ENCODE measurements around the gene RXRA. TPM values are rescaled to one million over a fixed set of nuclear protein-coding genes. Genes with fewer than 3 reads are reported as not detected.

The RXRA gene
- total and polyA plus RNA-seq, 2 of the 4 experiments (the other 2 are of a cell fraction), result 7.5 to 17.9 TPM

DNA sequence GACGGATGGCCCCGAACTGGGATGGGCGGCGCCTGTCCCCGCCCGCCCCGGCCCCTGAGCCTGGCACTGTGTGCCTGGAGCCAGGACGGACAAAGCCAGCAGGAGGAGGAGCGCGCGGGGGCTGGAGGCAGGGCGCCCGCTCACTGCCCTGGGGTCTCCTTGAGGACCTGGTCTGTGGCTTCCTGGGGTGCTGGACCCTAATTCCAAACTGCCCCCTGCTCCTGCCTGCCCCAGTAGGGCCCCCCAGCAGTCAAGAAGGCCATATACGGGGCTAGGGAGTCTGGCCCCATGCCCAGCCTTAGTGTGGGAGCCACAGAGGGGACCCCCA lies 29.2 kb upstream of the RXRA start:
- DNase-seq, result no peak

More for the DNA sequence above, 29.2 kb upstream of the RXRA start:
- no peak overlapping the region for H2AK5ac ChIP-seq (ENCODE audit: low read depth, low read length)
- in situ Hi-C loops (cut with MboI; ENCODE audit: low sequenced_read_pairs) (no loop called here), dilution Hi-C loops (cut with HindIII; ENCODE audit: low sequenced_read_pairs, unreplicated experiment) (no loop called here), intact Hi-C loops (cut with micrococcal nuclease) (no loop called here)
- no peak overlapping the region for H3K4ac ChIP-seq (ENCODE audit: low read depth, low read length)
- H3K14ac ChIP-seq (replicated peaks; ENCODE audit: low read depth, low read length), result no peak overlapping the region
- no peaks in the 10 kb centered on the region for H3K9me1 ChIP-seq (ENCODE audit: insufficient read depth, low read length)
- no peak overlapping the region for H3K23ac ChIP-seq (ENCODE audit: low read depth, low read length)
- no peaks in the 10 kb centered on the region for H3K36me3 ChIP-seq (ENCODE audit: control insufficient read depth, insufficient read depth, low read length)
- H4K91ac ChIP-seq (ENCODE audit: insufficient read depth, low read depth, low read length), result no peak overlapping the region
- H4K8ac ChIP-seq (ENCODE audit: low read depth in 2 of 2, low read length in 2 of 2), result no peak overlapping the region
- H2BK120ac ChIP-seq (ENCODE audit: low read depth, low read length), result no peak overlapping the region
- ChIA-PET CTCF (no interaction called here), POLR2A (ENCODE audit: unreplicated experiment) (no interaction called here)
- TF ChIP-seq RCOR1 (IDR thresholded peaks at IDR 0.05; ENCODE audit: insufficient replicate concordance, low read length), result no peak
- TF ChIP-seq MAFK (IDR thresholded peaks at IDR 0.05; ENCODE audit: low read depth, low read length), result no peak
- TF ChIP-seq CHD1 (IDR thresholded peaks at IDR 0.05; ENCODE audit: low read depth, low read length), result no peak
- TF ChIP-seq POLR2A (IDR thresholded peaks at IDR 0.05; ENCODE audit: low read depth, low read length), result no peak
- TF ChIP-seq MXI1 (IDR thresholded peaks at IDR 0.05; ENCODE audit: borderline replicate concordance, low read depth, low read length), result no peak
- no peak for TF ChIP-seq MAZ (IDR thresholded peaks at IDR 0.05; ENCODE audit: borderline replicate concordance, low read depth, low read length)
- TF ChIP-seq, protein P1, sequence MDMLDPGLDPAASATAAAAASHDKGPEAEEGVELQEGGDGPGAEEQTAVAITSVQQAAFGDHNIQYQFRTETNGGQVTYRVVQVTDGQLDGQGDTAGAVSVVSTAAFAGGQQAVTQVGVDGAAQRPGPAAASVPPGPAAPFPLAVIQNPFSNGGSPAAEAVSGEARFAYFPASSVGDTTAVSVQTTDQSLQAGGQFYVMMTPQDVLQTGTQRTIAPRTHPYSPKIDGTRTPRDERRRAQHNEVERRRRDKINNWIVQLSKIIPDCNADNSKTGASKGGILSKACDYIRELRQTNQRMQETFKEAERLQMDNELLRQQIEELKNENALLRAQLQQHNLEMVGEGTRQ (IDR thresholded peaks at IDR 0.05; ENCODE audit: low read depth, low read length), result no peak
- TF ChIP-seq CEBPB (IDR thresholded peaks at IDR 0.05; ENCODE audit: low read depth, low read length), result no peak
- TF ChIP-seq FOS (IDR thresholded peaks at IDR 0.05; ENCODE audit: low read depth, low read length), result no peak
- no peak for TF ChIP-seq RFX5 (IDR thresholded peaks at IDR 0.05; ENCODE audit: low read depth, low read length)
- TF ChIP-seq, protein P2, sequence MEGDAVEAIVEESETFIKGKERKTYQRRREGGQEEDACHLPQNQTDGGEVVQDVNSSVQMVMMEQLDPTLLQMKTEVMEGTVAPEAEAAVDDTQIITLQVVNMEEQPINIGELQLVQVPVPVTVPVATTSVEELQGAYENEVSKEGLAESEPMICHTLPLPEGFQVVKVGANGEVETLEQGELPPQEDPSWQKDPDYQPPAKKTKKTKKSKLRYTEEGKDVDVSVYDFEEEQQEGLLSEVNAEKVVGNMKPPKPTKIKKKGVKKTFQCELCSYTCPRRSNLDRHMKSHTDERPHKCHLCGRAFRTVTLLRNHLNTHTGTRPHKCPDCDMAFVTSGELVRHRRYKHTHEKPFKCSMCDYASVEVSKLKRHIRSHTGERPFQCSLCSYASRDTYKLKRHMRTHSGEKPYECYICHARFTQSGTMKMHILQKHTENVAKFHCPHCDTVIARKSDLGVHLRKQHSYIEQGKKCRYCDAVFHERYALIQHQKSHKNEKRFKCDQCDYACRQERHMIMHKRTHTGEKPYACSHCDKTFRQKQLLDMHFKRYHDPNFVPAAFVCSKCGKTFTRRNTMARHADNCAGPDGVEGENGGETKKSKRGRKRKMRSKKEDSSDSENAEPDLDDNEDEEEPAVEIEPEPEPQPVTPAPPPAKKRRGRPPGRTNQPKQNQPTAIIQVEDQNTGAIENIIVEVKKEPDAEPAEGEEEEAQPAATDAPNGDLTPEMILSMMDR (conservative IDR thresholded peaks at IDR 0.05; ENCODE audit: low read depth, low read length), result no peak
- no peak for TF ChIP-seq BHLHE40 (IDR thresholded peaks at IDR 0.05; ENCODE audit: low read depth, low read length)
- no peak for TF ChIP-seq NFE2L2 (IDR thresholded peaks at IDR 0.05; ENCODE audit: low read depth, low read length)
- TF ChIP-seq, protein P3, sequence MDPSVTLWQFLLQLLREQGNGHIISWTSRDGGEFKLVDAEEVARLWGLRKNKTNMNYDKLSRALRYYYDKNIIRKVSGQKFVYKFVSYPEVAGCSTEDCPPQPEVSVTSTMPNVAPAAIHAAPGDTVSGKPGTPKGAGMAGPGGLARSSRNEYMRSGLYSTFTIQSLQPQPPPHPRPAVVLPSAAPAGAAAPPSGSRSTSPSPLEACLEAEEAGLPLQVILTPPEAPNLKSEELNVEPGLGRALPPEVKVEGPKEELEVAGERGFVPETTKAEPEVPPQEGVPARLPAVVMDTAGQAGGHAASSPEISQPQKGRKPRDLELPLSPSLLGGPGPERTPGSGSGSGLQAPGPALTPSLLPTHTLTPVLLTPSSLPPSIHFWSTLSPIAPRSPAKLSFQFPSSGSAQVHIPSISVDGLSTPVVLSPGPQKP (IDR thresholded peaks at IDR 0.05; ENCODE audit: borderline replicate concordance, low read depth, low read length), result no peak
- TF ChIP-seq RAD21 (IDR thresholded peaks at IDR 0.05; ENCODE audit: low read length), result no peak
- no peak for TF ChIP-seq SMC3 (IDR thresholded peaks at IDR 0.05; ENCODE audit: low read depth, low read length)
- H2AFZ ChIP-seq (replicated peaks; ENCODE audit: low read length, poor library complexity), result no peak overlapping the region
- no peaks in the 10 kb centered on the region for H4K20me1 ChIP-seq (ENCODE audit: insufficient read depth, low read length)
- H3K9ac ChIP-seq (ENCODE audit: low read depth, low read length), result no peak overlapping the region
- H3K27me3 ChIP-seq (ENCODE audit: control insufficient read depth, insufficient read depth, low read length), result peaks cover 53% of the 10 kb centered on the region
- peaks cover 5% of the 10 kb centered on the region; the same call in 1 of the 2 replicates for H3K4me1 ChIP-seq (ENCODE audit: control insufficient read depth, insufficient read depth, low read length)
- no peak overlapping the region for H2BK5ac ChIP-seq (ENCODE audit: low read depth, low read length, poor library complexity, severe bottlenecking)
- H2BK20ac ChIP-seq (ENCODE audit: low read depth, low read length), result no peak overlapping the region
- WGBS, 2 experiments (ENCODE audit: extremely low coverage in 2 of 2, insufficient read length in 1 of 2), result 80% methylated on average over 1 of the region's 14 CpGs; no CpG with 5 or more reads in 1 of the 2 experiments
- H2AK9ac ChIP-seq (replicated peaks; ENCODE audit: low read depth, low read length, poor library complexity), result no peak overlapping the region
- no TSS peak for BruUV-seq (replicated peaks)
- H3K79me1 ChIP-seq (ENCODE audit: low read depth in 1 of 2, low read length in 2 of 2), result no peaks in the 10 kb centered on the region
- no peak overlapping the region for H3K27ac ChIP-seq (ENCODE audit: insufficient read depth, low read length)
- H3K9me3 ChIP-seq (ENCODE audit: control insufficient read depth, insufficient read depth, low read length), result no peaks in the 10 kb centered on the region; the same call in 1 of the 2 replicates
- no peak overlapping the region for H3K18ac ChIP-seq (ENCODE audit: low read depth, low read length)
- no peak overlapping the region for H3K4me2 ChIP-seq (ENCODE audit: low read depth, low read length)
- H2BK15ac ChIP-seq (ENCODE audit: low read depth, low read length), result no peak overlapping the region
- no peak overlapping the region for H4K5ac ChIP-seq (ENCODE audit: low read depth, low read length)
- no peak overlapping the region for H3K56ac ChIP-seq (ENCODE audit: extremely low read depth, insufficient read depth, low read length)
- H3K4me3 ChIP-seq (ENCODE audit: insufficient read depth, low read depth, low read length), result no peak overlapping the region
- ATAC-seq (ENCODE audit: low read depth), result no peak
